Tibial artery (tissue), 4 donors: ENCODE measurements around the gene BABAM2.

ENCODE experiments used
- DNase-seq, 2 donors: peaks; one replicate each; pipeline ENCODE4 v3.0.0-alpha.2; 2019
- H3K27ac ChIP-seq, 2 donors: fragments of 200-600 bp; sonication (generic) in 1 of 2; 1 replicate in 1 of 2; 2 replicates in 1 of 2; pipeline ENCODE4 v1.5.1; 2018 to 2019; ENCODE audit warnings: mild to moderate bottlenecking in 1 of 2
- H3K27me3 ChIP-seq, 2 donors: fragments of 200-600 bp; sonication (generic) in 1 of 2; one replicate each; pipeline versions ENCODE4 v1.5.1 to v1.6.0; 2016 to 2019
- H3K36me3 ChIP-seq, 3 donors: fragments of 200-600 bp; sonication (generic) in 2 of 3; one replicate each; pipeline ENCODE4 v1.5.1; 2016 to 2019; ENCODE audit warnings: mild to moderate bottlenecking in 2 of 3
- H3K4me1 ChIP-seq, 4 donors: fragments of 200-600 bp; sonication (generic) in 2 of 4; 1 replicate in 3 of 4; 2 replicates in 1 of 4; pipeline ENCODE4 v1.5.1; 2016 to 2019
- H3K4me3 ChIP-seq, 2 donors: fragments of 200-600 bp; sonication (generic) in 1 of 2; 1 replicate in 1 of 2; 2 replicates in 1 of 2; pipeline ENCODE4 v1.5.1; 2018 to 2019; ENCODE audit warnings: mild to moderate bottlenecking in 2 of 2
- H3K9me3 ChIP-seq, 3 donors: fragments of 200-600 bp; sonication (generic) in 1 of 3; one replicate each; pipeline ENCODE4 v1.5.1; 2016 to 2019
- intact Hi-C: fragments of 100-400 bp; cut with DNase I; formaldehyde crosslinking; loops from one replicate; pipeline ENCODE4 v1.15.0; 2023; ENCODE audit warnings: low total_unique reads
- TF ChIP-seq, protein P1 (sequence below), 2 experiments: fragments of 200-600 bp in 1 of 2; fragments of 450-650 bp in 1 of 2; IDR thresholded peaks; one replicate each; pipeline ENCODE4 v1.5.1; 2017 to 2019; ENCODE audit warnings: antibody characterized with exemption in 2 of 2, mild to moderate bottlenecking in 1 of 2, moderate library complexity in 1 of 2

Gene BABAM2

GRCh38 chr2:28164280-28164801, 273.8 kb downstream of the BABAM2 start:
- no peaks in the 10 kb centered on the region for H3K27me3 ChIP-seq
- DNase-seq: no peak

GRCh38 chr2:28165087-28165635, 274.6 kb downstream of the BABAM2 start:
- Histone ChIP-seq H3K9me3 (no peaks in the 10 kb centered on the region), H3K4me3 (no peak overlapping the region), H3K4me1 (peaks cover 0 to 29% (median 13%) of the 10 kb centered on the region in 4 donors), H3K36me3 (no peaks in the 10 kb centered on the region), H3K27me3 (no peaks in the 10 kb centered on the region), H3K27ac (peak overlapping the region in 1 of 2 donors; percentile 49)
- intact Hi-C loops: no loop called here
- DNase-seq: no peak
- TF ChIP-seq, protein P1, sequence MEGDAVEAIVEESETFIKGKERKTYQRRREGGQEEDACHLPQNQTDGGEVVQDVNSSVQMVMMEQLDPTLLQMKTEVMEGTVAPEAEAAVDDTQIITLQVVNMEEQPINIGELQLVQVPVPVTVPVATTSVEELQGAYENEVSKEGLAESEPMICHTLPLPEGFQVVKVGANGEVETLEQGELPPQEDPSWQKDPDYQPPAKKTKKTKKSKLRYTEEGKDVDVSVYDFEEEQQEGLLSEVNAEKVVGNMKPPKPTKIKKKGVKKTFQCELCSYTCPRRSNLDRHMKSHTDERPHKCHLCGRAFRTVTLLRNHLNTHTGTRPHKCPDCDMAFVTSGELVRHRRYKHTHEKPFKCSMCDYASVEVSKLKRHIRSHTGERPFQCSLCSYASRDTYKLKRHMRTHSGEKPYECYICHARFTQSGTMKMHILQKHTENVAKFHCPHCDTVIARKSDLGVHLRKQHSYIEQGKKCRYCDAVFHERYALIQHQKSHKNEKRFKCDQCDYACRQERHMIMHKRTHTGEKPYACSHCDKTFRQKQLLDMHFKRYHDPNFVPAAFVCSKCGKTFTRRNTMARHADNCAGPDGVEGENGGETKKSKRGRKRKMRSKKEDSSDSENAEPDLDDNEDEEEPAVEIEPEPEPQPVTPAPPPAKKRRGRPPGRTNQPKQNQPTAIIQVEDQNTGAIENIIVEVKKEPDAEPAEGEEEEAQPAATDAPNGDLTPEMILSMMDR (IDR thresholded peaks at IDR 0.05): no peak

More at GRCh38 chr2:28164280-28164801, 273.8 kb downstream of the BABAM2 start:
- Histone ChIP-seq H3K27ac (peak overlapping the region in 1 of 2 donors; percentile 49), H3K4me3 (no peak overlapping the region), H3K4me1 (peaks cover 0 to 29% (median 13%) of the 10 kb centered on the region in 4 donors), H3K36me3 (no peaks in the 10 kb centered on the region), H3K9me3 (no peaks in the 10 kb centered on the region)
- intact Hi-C loops: no loop called here
- TF ChIP-seq, protein P1 (IDR thresholded peaks at IDR 0.05): no peak

- TF ChIP-seq, protein P1 (IDR thresholded peaks at IDR 0.05): no peak
- Histone ChIP-seq H3K9me3 (no peaks in the 10 kb centered on the region), H3K27ac (no peak overlapping the region), H3K4me3 (no peak overlapping the region), H3K36me3 (no peaks in the 10 kb centered on the region), H3K4me1 (peaks cover 0 to 19% (median 8%) of the 10 kb centered on the region in 4 donors), H3K27me3 (no peaks in the 10 kb centered on the region)
- intact Hi-C loops: no loop called here
- DNase-seq: no peak
Measured at GRCh38 chr2:28166956-28167355, 276.4 kb downstream of the BABAM2 start.

- Histone ChIP-seq H3K4me1 (peaks cover 0 to 19% (median 6%) of the 10 kb centered on the region in 4 donors), H3K9me3 (no peaks in the 10 kb centered on the region), H3K36me3 (no peaks in the 10 kb centered on the region), H3K4me3 (no peak overlapping the region), H3K27me3 (no peaks in the 10 kb centered on the region), H3K27ac (no peak overlapping the region)
- intact Hi-C loops: no loop called here
- DNase-seq: no peak
- TF ChIP-seq, protein P1 (IDR thresholded peaks at IDR 0.05): no peak
Measured at GRCh38 chr2:28168376-28168775, 277.8 kb downstream of the BABAM2 start.

DNA sequence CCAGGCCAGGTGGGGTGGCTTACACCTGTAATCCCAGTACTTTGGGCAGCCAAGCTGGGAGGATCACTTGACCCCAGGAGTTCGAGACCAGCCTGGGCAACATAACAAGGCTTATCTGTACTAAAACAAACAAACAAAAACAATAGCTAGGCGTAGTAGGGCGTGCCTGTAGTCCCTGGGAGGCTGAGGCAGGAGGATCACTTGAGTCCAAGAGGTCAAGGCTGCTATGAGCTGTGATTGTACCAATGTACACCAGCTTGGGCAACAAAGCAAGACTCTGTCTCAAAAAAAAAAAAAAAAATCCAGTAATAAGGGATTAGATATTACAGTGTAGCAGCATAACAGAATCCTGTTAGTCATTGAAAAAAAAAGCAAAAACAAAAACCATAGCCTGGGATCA, 279.0 kb downstream of the BABAM2 start:
- H3K9me3 ChIP-seq: no peaks in the 10 kb centered on the region
- H3K4me1 ChIP-seq: peaks cover 0 to 8% (median under 1%) of the 10 kb centered on the region in 4 donors
- H3K36me3 ChIP-seq: no peaks in the 10 kb centered on the region
- no peaks in the 10 kb centered on the region for H3K27me3 ChIP-seq
- intact Hi-C loops: no loop called here
- TF ChIP-seq, protein P1 (IDR thresholded peaks at IDR 0.05): no peak
- DNase-seq: no peak
- no peak overlapping the region for H3K4me3 ChIP-seq
- H3K27ac ChIP-seq: no peak overlapping the region
